HG03571 (cell line): ENCODE measurements around the gene INSIG1.

Experiments
- ATAC-seq: cut with Tn5 transposase; IDR thresholded peaks from one replicate; pipeline ENCODE4 v1.9.1; 2021; ENCODE audit not compliant: unreplicated experiment

INSIG1 gene

DNA sequence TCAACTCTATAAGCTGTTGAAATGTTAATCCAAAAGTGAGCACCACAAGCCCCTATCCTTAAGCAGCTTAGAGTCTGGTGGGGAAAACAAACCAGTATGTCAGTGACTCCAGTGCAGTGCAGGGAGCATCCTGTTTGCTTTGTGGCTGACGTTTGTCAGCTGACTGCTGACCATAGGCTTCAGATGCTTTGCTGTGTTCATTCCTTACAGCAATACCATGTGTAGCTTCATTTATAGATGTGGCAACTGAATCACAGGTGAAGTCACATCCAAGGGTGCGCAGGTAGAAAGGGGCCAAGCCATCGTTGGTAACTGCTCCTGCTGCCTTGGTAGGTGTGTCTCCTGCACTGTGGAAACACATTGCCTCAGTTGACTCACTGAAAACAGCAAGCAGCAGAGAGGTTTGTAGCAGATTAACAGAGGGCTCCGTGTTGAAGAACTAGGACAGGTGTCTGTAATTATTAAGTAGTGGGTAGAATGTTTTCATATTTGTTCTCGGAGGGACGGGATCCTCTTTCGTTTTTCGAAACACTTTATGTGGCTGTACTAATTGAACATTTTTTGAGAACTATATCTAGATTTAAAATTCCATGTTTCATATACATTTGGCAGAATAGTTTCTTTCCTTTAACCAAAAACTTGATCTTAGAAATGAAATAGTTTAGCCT is 2.0 kb downstream of the INSIG1 start:
- no peak for ATAC-seq

DNA sequence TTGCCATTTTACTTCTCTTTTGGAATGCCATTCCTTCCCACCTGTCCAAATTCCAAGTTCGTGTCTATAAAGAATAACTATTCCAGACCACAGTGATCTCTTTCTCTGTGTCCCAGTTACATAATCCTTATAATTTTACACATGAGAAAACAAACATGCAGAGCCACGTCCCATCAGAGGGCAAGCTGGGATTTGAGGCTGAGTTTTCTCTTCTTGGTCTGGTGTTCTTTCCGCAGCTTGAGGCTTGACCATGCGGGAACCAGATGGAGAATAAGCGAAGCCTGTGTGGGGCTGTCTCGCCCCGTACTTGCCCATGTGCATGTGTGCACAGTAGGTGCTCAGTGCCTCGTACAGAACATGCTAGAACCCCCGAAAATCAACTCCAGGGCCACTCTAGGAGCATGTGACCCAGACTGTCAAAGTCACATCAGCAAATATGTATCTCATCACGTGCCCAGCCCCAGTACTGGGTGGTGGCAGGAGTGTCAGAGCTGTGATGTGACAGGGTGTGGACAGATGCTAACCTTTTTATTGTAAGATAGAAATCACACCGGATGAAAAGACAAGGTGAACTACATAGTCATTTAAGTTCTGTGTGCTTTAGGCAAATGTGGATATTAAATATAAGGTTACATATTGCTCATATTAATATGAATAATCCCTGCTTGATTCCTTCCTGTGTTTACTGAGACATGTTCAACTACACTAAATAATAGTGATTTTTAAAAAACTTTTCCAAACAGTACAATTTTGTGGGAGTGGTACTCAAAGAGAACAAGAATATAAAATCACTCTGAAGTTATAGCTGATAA is 3.2 kb downstream of the INSIG1 start:
- no peak for ATAC-seq

DNA sequence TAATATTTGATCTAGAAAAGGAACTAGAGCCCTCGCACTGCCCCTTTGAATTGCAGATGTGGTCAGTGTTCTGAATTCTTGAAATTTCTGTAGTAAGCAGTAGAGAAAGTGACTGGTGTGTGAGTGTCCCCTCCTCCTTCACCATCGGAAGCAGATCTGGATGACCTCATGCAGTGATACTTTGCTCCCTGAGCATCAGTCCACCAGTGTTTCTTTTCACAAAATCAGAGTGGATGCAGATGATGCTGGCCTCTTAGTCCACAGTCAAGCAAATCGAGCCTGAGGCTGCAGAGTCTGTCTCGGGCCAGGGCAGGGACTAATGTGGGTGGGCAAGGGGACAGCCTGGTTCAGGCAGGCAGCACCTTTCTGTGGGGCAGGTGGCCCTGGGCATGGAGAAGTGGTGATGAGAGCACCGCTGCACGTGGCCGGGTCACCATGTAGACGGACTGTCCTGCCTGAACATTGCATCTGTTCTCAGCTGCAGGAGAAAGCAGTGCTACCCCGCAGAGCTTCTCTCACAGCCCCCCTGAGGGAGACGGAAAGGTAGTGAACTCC is 5.4 kb downstream of the INSIG1 start:
- no peak for ATAC-seq

DNA sequence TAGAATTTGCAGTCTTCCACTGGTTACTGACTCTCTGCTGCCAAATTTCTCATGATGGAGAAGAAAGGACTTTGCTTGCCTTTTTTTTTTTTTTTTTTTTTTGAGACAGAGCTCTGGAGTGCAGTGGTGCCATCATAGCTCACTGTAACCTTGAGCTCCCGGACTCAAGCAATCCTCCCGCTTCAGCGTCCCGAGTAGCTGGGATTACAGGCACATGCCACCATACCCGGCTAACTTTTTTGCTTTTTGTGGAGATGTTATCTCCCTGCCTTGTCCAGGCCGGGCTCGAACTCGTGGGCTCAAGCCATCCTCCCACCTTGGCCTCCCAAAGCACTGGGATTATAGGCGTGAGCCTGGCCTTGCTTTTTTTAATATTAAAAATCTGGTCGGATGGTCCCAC is 6.2 kb downstream of the INSIG1 start:
- no peak for ATAC-seq

DNA sequence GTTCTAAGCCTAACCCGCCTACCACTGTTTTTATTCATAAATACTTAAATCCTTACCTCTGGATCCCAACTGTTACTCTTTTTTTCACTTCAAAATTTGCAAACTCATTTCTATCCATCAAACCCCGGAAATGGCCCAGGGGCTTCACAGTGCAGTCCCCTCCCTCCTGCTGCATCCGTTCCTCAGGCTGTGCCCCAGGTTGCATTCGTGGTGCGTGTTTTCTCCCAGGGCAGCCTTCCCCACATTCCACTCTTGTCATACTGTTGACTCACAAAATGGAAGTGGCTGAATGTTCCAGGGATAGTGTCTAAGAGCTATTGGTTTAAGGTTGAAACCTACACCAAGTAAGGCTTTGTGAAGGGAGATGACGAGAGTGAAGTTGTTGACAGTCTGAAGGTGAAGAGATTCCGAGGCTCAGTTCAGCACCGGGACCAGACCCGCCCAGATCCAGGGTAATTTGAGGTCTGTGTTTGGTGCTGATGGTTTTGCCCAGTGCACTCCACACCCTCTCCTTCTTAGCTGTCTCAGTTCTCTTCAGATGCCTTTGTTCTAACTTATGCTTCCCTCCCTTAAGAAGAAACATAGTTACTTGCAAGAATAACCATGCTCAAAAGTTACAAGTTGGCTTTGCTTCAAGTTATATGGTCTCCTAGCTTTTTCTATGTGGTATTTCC is 7.7 kb downstream of the INSIG1 start:
- no peak for ATAC-seq

DNA sequence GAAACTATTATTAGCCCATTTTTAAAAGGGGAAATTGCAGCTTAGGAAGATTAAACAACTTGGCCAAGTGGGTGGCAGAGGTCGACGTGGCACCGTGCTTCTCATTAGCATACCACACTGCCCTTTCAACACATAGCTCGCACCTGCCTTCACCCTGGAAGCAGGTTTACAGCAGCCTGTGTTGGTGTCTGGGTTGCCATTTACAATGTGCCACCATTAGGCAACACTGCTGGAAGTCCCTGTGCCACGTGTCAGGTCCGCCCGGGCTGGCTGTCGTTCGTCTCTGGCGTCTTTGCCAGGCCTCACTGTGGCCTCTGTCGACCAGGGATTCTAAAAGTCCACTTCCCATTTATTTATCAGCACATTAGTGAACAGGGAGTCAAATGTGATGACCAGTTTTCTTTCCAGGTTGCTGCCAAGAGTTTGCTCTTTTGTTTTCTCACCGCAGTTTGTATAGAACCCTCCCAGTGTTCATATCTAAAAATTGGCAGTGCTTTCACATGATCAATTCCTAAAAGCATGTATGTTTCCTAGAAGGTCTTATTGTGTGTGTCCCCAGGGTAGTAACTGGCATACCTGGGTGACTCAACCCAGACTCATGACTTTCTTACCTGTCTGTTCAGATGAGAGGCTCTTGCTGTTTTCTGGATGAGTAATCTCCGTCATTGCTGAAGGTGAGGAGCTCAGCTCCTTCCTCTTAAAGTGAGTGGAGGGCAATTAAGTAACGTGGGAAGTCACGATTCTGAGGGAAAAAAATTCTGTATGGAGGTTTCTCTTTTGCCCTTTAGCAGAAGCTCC is 9.2 kb downstream of the INSIG1 start:
- no peak for ATAC-seq

DNA sequence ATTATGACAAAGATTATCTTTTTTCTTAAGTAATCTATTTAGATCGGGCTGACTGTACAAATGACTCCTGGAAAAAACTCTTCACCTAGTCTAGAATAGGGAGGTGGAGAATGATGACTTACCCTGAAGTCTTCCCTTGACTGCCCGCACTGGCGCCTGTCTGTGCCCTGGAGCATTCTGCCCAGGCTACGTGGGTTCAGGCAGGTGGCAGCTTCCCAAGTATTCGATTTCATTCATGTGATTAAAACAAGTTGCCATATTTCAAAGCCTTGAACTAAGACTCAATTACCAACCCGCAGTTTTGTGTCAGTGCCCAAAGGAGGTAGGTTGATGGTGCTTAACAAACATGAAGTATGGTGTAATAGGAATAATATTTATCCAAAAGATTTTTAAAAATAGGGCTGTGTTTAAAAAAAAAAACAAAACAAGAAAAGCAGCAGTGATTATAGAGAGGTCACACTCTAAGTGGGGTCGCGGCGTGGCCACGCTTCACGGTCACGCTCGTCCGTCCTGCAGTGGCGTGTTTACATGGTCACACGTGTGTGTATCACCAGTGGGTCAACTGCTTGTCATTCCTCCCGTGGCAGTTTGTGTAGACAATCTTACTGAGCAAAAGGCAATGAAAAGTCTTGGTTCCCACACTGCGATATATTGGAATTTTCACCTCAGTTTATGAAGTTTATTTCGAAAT is 10.8 kb downstream of the INSIG1 start:
- ATAC-seq = no peak

DNA sequence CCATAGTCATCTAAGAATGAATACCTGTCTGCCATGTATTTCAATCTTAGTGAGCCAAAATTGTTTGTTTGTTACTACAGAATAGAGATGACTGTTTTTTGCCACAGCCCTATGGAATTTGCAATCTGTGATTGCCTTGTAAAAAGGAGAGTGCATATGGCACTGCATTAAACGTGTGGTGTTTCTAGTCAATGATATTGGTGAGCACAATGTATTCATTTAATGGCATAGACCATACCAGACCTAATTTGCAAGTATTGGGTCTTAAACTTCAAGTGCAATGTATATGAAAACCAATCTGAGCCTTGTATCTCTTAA is 11.3 kb downstream of the INSIG1 start:
- ATAC-seq = no peak

DNA sequence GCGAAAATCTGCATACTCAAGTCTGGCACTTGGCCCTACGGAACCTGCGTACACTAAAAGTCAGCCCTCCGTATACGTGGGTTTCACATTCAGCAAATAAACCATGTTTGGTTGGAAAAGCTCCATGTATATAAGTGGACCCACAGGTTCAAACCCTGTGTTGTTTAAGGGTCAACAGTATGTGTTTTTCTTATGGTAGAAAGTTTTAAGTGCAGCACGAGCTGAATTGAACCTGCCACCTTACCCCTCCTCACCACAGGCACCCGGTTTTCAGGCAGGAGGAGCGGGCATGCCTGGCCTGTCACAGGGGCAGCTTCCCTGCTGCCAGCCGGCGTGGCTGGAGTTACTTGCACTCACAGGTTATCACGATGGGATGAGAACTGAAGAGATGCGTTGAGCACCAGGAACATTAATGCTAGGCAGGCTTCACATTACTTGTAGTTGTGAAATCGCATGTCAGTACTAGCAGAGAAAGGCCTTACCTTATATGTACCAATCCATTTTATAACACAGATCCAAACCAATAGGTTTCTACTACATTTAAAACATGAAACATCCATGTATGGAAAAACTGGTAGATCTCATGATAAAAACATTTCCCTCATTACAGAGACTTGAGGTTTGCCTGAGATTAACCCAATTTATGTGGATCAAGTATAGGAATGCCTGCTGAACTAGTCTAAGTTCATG is 12.9 kb downstream of the INSIG1 start:
- ATAC-seq = no peak

DNA sequence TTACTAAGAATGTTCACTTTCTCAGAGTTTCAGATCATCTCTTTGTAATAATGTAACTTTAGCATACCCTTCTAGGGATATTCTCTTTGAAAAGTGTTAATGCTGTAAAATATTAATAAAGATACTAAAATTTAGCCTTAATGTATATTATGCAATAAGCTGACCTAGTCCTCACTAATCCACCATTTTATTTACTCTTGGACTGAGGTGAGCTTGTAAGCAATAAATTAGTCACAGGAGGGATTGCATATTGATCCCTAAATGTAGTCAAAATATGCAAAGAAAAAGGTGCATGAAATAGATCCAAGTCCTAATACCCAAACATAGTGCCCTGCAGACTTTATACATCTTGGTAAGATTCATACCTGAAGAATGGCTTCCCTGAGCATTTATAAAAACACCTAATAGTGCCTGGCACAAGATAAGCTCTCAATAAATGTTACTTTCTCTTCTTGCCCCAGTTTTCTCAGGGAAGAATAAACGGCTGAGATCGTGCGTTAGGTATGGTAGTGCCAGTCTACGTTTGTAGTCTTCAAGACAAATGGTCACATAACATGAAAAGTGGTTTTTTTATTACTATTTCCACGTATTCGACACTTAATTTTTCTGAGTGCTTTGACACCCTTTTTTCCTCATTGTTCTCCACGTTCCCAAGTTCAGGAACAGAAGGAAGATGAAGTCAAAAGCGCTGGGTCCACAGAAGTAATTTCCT is 14.3 kb downstream of the INSIG1 start:
- no peak for ATAC-seq

DNA sequence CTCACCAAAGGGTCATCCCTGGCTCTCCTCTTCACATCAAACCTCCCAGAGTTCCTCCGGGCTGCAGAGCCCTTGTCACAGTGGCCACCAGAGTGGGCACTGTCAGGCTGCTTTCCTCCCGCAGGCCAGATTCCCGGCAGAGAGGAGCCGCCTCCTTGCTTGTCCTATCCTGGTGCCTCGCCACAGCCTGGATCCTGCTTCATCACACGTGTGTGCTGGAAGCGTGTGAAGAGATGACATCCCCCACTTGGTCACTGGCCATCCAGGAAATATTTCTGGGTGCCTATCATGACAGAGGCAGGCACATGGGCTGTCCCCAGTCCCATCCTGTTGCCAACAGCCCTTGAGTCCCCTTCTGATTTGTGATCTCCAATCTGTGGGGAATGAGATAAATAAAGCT is 15.0 kb downstream of the INSIG1 start:
- ATAC-seq = no peak

DNA sequence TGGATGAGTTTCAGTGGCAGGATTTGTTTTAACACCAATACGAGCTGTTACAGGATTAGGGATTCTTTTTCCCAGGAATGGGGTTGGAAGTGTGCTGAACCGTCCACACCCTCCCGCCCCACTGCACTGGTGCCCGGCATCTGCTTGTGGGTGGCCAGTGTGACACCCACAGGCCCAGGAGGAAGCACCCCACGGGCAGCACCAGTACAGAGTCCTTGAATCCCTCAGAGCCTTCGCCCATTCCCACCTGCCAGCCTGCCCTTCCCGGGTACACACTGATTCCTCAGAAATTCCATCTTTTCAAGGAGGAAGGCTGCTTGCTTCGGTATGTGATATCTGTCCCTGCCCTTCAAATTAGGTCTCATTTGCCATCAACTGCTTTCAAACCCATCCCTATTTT is 15.4 kb downstream of the INSIG1 start:
- ATAC-seq = no peak

DNA sequence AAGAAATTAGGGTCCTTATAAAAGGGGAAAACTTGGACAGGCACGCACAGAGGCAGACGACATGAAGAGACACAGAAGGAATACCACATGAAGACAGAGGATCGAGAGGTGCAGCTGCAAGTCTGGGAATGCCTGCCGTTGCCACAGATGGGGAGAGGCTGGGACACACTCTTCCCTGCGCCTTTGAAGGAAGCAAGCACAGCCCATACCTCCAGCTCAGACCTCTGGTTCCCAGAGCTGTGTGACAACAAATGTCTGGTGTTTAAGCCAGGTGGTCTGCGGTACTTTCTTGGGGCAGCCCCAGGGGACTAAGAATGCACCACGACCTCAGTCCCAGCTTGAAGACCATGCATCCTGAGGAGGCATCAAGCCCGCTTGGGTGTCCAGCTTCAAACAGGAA is 18.3 kb downstream of the INSIG1 start:
- ATAC-seq = no peak

DNA sequence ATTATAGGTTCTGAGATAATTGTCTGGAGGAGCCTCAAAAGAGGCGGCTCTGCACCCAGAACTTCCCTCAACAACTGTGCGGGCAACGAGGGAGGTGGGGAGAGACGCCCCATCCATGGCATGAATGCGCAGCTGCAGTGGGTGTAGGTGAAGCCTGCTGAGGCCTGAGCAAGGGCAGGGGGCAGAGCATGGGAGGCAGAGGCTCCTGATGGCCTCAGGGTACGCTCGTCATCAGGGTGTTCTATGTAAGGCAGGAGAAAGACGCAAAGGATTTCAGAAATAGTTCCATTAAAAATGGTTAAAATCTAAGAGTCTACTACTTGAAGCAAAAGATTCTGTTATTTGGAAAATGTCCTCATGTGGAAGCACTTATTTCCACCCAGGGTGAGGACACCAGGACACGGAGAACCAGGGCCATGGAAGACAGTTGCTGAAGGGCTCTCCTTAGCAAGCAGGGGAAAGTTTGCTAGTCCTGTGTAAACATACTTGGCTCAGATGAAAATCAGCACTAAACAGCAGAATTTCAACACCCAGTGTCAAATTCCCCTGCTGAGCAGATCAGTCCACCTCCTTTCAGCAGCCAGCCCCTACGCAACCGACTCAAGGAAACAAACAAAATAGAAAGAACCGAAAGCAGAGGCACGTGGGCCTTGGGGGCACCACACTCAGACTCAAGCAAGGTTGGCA is 18.9 kb downstream of the INSIG1 start:
- no peak for ATAC-seq

DNA sequence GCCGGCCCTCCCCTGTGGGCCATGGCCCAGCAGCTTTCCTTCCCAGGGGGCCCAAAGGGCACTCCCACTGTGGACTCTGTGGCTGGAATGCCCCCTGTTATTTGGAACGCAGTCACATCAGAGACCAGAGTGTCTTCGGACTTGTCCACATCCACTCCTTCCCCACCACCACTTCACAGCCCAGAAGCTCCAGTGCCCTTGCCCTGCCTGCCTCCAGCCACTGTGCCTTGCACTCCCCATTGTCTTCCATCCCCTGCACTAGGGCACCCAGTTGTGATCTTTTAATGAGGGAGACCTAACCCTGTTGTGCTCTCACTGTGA is 19.4 kb downstream of the INSIG1 start:
- ATAC-seq = no peak

DNA sequence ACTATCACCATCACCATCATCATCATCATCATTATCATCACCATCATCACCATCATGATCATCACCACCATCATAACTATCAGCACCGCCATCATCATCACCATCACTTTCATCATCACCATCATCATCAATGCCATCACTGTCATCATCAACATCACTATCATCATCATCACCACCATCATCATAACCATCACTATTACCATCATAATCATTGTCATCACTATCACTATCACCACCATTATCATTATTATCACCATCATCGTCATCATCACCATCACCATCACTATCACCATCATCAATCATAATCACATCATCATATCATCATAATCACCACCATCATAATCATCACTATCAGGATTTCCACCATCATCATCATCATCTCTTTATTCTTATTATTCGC is 20.6 kb downstream of the INSIG1 start:
- no peak for ATAC-seq

DNA sequence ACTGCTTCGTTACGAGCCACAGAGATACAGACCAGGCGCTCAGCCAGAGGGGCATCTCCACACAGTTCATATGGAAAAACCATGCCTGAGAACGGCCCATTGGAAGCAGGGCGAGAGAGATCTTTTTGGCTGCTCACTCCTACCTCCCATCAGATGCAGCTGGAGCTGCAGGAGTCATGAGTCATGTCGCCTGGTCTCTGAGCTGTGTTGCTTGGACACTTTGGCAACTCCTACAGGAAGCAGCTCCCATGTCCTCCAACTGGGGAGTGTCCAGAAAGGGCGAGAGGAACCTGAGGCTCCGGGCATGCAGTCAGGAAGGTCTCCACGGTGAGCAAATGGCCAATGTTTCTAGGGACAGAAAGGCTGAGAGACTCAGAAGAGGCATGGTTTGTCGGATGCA is 24.9 kb downstream of the INSIG1 start:
- no peak for ATAC-seq

DNA sequence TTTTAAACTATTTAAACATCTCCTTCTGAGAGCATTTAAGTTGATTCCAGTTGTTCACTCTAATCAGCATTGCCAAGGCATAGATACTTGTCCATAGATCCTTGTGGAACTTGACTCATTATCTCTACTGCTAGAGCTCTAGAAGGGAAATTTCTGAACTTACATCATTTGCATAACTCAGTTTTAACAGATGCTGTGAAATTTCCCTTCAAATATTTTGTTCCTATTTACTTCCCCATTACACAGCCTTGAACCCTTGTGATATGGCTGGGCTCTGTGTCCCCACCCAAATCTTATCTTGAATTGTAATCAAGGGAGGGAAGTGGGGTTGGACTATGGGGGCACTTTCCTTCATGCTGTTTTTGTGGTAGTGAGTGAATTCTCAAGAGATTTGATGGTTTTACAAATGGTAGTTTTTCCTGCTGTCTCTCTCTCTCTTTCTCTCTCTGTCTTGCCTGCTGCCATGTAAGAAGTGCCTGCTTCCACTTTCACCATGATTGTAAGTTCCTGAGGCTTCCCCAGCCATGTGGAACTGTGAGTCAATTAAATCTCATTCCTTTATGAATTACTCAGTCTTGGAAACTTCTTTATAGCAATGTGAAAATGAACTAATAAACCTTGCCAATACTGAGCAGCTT is 25.4 kb downstream of the INSIG1 start:
- no peak for ATAC-seq
